HTERT RPE-1 (cell line): Measurements from ENCODE around the gene GJA5.
"Not testable (repeated sequence)": the region's sequence is repeated elsewhere in the genome, so short reads cannot be mapped to it uniquely, and the experiment has no call there.

ENCODE experiments used
- in situ Hi-C: fragments of 300-500 bp; cut with MboI; formaldehyde crosslinking; loops from 4 replicates; pipeline ENCODE4 v1.14.3; 2020; ENCODE audit warnings: low sequenced_read_pairs

The GJA5 gene

GRCh38 chr1:147734291-147734841, 26.0 kb downstream of the GJA5 start:
- in situ Hi-C loops, result not testable (repeated sequence)

- in situ Hi-C loops, result no loop called here
These were observed 31.1 kb downstream of the GJA5 start for GRCh38 chr1:147729315-147729714.

GRCh38 chr1:147726168-147726567, 34.2 kb downstream of the GJA5 start:
- in situ Hi-C loops, result no loop called here

- in situ Hi-C loops, result no loop called here
These were observed 34.7 kb downstream of the GJA5 start for GRCh38 chr1:147725685-147726084.

- in situ Hi-C loops, result no loop called here
These were observed 36.6 kb downstream of the GJA5 start for GRCh38 chr1:147723691-147724323.

GRCh38 chr1:147722124-147722523, 38.3 kb downstream of the GJA5 start:
- in situ Hi-C loops, result no loop called here

GRCh38 chr1:147721716-147722115, 38.7 kb downstream of the GJA5 start:
- in situ Hi-C loops, result no loop called here

- in situ Hi-C loops, result no loop called here
These were observed 39.8 kb downstream of the GJA5 start for GRCh38 chr1:147720557-147720956.

GRCh38 chr1:147719711-147720225, 40.6 kb downstream of the GJA5 start:
- in situ Hi-C loops, result no loop called here

- in situ Hi-C loops, result no loop called here
These were observed 41.2 kb downstream of the GJA5 start for GRCh38 chr1:147719029-147719698.

- in situ Hi-C loops, result no loop called here
These were observed 42.7 kb downstream of the GJA5 start for GRCh38 chr1:147717706-147718097.

GRCh38 chr1:147717051-147717705, 43.2 kb downstream of the GJA5 start:
- in situ Hi-C loops, result no loop called here

GRCh38 chr1:147712605-147713004, 47.8 kb downstream of the GJA5 start:
- in situ Hi-C loops, result no loop called here
